GM19452 (cell line): ENCODE data around the gene COL25A1.
"Not testable (repeated sequence)": the region's sequence is repeated elsewhere in the genome, so short reads cannot be mapped to it uniquely, and the experiment has no call there.

Experiments used
- ATAC-seq: cut with Tn5 transposase; IDR thresholded peaks from one replicate; pipeline ENCODE4 v1.9.1; 2021; ENCODE audit not compliant: unreplicated experiment

COL25A1 gene

DNA sequence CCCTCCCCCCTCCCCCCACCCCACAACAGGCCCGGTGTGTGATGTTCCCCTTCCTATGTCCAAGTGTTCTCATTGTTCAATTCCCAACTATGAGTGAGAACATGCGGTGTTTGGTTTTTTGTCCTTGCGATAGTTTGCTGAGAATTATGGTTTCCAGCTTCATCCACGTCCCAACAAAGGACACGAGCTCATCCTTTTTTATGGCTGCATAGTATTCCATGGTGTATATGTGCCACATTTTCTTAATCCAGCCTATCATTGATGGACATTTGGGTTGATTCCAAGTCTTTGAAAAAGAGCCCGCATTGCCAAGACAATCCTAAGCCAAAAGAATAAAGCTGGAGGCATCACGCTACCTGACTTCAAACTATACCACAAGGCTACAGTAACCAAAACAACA is 231.8 kb downstream of the COL25A1 start:
- not testable (repeated sequence) for ATAC-seq

DNA sequence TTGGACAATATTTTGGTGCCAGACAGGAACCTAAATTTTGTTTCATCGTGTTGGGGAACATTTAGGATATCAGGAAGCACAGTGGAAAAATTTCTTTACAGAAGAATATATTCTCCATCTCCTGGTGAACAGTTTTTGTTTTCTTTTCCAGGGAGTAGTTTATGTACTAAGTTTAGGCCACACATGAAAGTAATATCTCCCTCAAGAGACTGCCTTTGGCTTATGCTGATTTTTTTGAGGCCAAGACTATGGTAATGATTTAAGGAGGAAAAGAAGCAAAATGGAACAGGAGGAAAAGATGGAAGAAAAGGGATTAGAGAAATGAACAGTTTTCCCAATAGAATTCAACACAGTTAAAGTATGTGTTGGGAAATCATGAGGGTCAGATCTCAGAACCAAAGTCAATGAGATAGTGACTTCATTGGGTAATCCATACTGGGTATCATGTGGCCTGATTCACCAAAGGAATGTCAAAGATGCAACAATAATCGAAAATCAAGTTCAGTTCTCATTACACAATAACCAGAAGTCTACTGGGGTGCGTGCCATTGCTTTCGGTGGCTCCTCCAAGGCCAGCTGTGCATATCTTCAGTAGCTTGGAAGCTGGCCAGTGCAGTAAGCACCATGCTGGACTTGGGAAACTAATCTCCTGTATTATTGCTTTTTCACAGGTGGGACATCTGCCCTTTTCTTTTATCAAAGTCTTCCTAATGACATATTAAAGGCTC is 234.8 kb downstream of the COL25A1 start:
- no peak for ATAC-seq

DNA sequence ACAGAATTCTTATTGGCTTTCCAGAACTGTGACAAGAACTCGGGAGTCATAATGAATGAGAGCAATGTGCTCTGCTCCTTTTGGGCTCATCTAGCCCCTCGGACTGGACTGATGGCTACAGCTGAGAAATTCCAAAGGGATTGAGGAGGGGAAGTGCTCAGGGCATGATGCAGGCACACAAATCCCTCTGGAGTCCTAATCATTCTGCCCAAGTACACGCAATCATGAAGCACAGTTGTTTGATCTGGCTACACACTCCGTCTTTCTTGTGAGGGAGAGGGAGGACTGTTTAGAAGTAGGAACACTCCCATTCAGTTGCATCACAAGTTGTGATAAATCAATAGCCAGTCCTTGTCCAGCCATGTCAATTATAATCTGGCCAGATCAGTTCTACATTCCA is 237.5 kb downstream of the COL25A1 start:
- ATAC-seq = no peak

DNA sequence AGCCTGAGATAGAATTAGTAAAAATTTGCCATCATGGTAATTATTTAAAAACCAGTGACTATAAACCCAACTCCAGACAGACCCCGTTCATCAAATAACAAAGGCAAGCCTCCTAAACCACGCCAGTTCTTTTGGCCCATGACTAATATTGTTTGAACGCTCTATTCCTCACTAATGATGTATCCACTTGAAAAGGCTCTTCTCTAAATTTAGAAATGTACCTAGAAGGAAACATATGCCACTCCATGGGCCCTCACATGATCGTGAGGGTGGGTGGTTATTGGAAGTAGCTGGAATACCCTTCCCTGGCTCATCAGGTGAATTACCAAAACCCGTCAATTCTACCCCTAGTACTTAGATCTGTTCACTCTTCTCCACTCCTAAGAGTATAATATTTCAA is 249.2 kb downstream of the COL25A1 start:
- ATAC-seq = no peak

DNA sequence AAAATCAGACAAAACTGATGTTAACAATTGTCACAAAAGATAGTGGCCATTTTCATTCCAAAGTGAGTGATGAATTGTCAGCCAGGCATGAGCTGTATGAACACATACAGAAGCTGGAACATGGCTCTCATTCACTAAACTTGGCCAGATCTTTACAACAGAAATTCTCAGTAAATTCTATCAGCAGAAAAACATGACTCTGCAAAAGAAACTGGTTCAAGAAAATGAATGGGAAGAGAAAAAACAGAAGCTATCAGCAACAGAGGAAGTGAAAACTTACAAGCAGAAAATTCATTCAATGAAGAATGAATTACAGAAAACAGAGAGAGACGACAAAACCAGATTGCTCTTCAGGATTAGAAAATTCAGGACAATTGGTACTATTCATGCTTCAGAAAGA is 249.6 kb downstream of the COL25A1 start:
- ATAC-seq = no peak

DNA sequence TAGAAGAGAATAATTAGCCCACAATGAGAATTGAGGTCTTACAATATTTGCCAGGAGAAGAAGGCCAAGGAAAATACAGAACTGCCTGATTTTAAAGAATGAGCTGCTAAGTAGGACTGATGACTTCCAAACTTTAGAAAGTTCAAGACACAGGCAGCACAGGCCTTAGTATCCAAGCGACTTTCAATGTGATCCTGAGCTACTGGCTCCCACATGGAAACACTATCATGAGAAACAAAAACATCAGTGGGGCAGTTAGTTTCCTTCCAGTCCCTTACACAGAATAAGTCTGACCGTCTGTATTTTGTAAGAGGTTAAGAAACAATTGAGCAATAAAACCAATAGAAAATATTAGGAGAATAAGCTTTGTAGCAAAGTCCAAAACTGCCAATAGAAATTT is 251.4 kb downstream of the COL25A1 start:
- no peak for ATAC-seq

DNA sequence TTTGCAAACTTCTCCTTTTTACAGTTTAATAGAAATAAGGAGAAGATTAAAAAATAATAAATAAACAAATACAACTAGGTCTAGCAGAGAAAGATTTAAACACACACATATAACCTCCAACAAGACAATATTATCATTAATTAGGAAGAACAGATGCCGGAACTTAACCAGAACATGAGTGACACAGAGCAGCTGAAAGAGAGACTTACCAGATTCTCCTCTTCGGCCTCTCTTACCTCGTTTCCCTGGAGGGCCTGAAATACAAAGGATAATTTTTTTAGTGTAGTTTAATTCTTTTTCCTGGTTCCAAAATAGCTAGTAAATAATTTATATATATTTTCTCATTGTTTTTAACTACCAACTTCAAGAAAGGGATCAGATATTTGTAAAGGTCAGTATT is 252.5 kb downstream of the COL25A1 start:
- no peak for ATAC-seq

DNA sequence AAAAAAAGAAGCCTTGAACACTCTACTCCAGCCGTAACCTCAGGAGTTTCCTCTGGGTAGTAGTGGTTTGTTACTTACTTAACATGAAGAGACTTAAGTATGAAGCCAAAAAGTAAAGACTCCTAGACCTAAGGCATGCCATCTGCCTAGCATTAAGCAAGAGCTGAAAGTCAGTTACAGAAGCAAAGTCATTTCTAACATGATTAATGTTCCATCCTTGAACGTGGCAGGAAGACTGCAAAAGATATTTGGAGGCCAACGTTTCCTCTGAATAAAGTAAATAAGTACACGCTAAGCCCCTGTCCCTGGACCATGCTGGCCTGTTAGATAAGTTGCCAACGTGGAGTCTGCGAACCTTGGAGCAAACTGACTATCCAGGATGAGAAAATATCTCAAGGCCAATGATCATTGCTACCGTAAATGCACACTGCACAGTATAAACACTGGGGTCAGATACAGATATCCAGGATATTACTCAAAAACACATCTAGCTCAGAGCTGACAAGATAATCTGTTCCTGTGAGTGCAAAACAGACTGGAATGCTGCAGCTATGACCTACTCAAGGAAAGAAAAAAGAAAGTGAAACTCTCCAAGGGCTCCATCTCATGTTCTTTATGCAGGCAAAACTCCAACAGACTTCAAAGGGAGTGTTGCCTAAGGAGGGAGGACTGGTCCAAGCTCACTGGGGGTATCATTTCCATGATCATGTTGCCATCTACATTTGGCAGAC is 255.8 kb downstream of the COL25A1 start:
- ATAC-seq = no peak

DNA sequence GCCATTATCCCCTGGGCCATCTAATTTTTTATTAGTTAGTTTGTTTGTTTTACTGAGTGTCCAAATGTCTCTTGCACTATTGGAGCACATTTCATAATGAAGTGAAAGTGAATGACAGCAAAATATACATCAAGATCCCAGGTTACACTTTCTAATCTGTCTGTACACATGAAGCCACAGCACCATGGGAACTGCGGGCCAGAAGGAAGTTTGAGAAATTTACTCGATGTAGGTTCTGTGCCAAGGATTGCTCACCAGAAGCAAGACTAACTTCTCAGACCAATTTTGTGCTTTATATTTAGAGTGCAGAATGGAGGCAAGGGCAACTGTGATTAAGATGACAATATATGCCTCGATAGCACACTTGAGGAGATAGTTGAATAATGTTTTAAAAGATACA is 258.0 kb downstream of the COL25A1 start:
- no peak for ATAC-seq

DNA sequence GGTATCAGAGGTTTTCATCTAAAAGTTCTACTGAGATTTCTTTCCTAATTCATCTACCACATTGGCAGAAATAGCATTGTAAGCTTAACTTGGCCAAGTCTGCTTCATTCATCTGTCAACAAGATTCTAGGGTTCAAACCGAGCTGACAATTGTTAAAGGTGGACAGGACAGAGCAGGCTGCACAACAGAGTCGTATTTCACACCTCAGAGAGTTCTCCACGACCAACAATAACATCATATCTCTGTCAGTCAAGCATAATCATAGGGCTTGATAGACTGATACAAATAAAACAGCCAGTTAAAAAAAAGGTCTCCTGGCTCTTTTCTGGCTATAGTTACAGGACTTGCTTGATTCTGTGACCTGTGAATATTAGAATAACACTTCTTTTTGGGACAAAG is 259.2 kb downstream of the COL25A1 start:
- no peak for ATAC-seq

DNA sequence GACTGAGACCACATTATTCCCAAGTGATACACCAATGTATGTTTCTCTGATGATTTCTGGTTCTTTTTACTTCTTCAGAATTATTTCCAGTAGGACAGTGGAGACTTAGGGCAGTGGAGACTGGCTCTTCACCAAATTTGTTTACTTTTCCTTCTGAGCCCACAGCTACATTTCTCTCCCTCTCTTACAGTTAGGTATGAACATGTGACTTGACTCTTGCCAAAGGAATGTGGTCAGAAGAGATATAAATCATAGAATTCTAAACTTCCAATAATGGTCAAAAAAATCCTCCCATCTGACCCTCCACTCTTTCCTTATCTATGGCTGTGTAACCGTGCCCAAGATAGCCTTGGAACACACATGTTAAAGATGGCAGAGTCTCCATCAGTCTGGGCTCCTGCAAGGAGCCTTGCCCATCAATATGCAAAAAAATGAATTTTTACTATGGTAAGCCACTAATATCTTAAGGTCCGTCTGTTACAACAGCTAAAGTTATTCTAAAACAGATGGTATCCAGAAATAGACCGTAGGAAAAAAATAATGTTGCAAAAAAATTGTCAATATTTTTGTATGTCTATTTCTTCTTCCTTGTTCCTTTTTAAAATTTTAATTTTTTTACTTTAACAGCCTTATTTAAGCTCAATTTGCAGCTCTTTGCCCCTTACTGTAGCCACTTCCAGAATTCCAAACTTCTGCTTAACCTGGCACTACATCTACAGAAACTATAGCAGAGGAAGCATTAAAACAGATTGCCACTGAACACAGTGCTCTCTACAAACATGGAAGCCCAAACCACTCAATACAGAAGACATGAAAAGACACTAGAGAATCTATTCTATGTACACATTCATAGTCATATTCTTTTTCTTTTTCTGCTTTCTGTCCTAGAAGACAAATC is 260.7 kb downstream of the COL25A1 start:
- ATAC-seq = no peak

DNA sequence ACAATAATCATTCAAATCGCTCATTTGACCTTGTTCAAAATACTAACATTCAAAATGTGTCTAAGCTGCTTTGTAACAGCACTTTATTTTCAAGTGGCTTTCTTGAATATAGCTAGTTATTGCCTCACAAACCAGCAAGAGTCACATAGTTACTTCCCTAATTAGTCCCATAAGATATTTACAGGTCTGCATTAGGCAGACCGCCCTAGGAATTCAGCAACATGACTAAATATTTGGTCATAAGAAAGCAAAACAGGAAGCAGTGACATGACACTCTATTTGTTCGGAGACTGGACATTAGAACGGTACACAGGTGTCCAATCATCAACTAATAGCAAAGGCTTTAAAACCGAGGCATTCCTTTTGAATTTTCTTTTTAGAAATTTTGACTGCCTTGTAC is 262.0 kb downstream of the COL25A1 start:
- no peak for ATAC-seq

DNA sequence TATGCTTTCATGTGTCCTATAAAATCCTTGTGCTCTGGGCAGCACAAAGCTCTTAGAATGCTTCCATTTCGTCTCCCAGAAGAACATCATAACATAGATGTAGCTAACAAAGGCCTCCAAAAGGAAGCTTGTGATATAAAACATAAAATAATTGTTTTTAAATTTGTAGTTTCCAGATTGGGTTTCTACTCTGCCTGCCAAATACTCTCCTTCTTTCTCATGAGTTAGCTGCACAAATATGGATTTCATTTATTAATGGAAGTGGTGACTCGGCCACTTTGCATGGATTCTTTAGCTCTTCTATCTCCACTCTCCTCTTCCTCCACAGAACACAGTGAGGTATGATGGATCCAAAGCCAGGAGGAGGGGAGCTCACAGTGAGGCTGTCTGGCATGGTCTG is 265.4 kb downstream of the COL25A1 start:
- ATAC-seq = no peak

DNA sequence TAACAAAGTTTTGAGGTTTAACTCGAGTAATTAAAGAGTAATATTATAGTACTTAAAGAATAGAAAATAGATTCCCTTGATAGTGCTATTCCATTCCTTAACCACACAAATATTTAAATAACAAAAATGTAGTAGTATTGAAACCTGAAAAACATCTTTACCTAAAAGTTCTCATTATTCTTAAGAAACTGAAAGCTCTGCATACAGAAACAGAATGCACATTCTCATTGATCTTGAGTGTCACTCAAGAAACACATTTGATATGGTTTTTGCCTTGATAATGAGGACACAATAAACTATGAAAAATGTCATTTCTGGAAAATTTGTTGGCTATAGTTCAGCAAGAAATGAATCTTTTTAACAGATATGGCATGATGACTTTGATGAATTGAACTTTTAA is 268.5 kb downstream of the COL25A1 start:
- no peak for ATAC-seq

DNA sequence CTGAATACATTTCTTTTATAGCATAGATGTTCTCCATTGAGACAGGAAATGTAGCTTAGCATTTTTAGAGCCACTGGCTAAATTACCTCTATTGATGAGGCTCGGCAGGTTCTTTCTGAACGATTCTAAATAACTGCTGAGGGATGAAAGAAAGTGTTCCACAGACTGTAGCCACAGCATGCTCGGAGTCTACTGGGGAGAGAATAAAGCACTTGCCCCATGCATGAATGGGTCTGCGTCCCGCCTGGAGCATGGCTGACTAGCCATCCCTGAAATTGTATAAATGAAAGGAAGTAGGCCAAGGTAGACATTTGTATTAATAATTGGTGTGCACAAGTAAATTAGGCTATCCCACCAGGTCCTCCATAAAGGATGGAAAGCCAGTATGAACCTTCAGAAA is 269.8 kb downstream of the COL25A1 start:
- no peak for ATAC-seq

DNA sequence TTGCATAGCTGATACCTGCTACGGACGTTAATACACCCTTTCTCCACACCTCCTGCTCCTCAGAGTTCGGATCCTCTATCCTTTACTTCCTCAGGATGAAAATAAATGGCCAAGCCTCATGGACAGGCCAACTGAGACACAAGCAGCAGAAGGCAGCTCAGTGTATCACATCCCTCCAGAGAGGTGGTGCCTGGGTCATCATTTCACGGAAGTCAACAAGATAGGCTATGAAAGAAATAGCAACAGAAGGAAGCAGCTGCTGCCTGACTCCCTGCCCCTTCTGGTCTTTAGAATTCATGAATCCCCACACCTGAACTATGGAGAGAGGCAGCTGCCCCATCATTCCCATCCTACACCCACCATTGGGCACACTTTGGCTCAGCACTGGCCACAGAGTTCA is 272.5 kb downstream of the COL25A1 start:
- no peak for ATAC-seq

DNA sequence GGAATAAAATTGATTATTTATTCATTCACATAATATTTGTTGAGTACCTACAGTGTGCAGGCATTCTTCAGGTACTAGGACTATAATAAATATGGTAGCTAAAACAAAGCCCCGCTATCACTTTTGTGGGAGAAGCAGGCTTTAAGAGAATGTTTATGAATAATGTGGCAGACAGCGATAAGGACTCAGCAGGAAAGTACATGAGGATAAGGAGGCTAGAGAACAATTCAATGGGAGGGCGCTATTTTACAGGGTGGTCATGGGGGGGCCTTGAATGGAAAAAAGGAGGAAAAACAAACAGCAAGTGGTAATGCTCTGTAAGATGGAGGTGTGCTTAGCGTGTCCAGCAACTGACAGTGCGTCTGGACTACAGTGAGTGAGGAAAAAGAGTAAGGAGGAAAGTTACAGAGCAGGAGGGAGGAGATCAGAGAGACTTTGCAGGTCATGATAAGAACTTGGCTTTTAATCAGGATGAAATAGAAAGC is 275.4 kb downstream of the COL25A1 start:
- no peak for ATAC-seq

DNA sequence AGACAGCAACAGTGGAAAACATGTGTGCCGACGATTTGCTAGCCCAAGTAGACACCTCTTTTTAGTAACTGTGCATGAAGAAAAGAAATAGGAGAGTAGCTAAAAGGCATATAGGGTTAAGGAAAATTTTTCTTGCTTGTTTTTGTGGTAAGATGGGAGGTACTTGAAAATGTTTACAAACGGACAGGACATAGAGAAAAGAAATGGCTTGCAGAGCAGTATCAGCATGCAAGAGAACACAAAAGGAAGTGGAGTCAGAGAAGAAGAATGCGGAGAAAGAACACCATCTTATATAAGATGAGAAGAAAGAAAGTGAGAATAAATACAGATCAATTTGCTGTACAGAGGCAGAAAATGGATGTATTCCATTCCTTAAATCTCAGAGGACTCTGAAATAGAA is 275.9 kb downstream of the COL25A1 start:
- no peak for ATAC-seq

DNA sequence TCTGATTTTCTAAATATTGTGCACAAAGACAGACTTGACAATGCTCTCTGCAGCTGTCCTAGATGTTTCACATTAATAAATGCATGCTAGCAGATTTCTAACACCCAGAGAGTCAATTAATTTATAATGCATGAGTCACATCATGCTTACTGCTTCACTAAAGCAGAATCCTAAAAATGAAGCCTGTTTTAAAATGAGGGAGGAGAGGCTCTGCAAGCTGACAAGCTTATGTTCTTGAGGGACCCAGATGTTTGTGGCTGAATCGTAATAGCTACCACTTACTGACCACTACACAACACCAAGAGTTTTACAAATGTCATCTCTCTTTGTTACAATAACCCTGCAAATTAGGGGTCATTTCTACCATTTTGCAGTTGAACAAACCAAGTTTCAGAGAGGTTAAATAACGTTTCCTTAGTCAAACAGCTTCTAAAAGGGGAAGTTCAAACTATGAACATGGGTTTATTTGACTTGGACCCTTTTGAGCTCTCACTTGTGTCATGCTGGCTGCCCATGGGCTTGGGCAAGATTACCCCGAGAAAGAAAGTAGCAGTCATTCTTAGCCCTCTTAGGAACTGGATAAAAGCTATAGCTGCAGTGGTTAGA is 276.9 kb downstream of the COL25A1 start:
- ATAC-seq = no peak

DNA sequence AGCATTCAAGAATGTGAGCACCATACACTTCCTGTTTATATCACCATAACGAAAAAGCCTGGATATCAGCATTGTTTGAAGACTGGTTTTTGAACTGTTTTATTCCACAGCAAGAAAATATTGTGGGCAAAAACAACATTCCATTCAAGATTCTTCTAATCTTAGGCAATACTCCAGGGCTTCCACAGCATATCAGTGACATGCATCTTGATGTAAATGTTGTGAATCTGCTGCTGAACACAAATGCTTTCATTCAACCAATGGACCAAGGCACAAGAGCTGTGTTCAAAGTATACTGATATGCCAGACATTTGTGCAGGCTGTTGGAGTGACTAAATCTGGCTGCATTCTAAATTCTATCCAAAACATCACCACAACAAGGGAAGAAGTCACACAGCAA is 279.5 kb downstream of the COL25A1 start:
- ATAC-seq = no peak

DNA sequence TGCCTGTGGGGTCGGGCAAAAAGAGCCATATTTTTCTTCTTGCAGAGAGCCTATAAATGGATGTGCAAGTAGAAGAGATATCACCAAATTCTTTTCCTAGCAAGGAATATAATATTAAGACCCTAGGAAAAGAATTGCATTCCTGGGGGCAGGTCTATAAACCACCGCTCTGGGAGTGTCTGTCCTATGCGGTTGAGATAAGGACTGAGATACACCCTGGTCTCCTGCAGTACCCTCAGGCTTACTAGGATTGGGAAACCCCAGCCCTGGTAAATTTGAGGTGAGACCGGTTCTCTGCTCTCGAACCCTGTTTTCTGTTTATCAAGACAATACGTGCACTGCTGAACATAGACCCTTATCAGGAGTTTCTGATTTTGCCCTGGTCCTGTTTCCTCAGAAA is 280.8 kb downstream of the COL25A1 start:
- ATAC-seq = not testable (repeated sequence)
